Type B pancreatic cell (in vitro differentiated cells): ENCODE measurements around the gene PLPPR3. TPM values are rescaled to one million over a fixed set of nuclear protein-coding genes. Genes with fewer than 3 reads are reported as not detected.
"Not testable (repeated sequence)": the region's sequence is repeated elsewhere in the genome, so short reads cannot be mapped to it uniquely, and the experiment has no call there.

Experiments used
- DNase-seq: peaks from one replicate; pipeline ENCODE4 v3.0.0; 2021; ENCODE audit warnings: mixed read lengths; ENCODE audit not compliant: unreplicated experiment; ENCODE audit errors: extremely low spot score
- H3K27ac Mint-ChIP-seq: 2 replicates; pipeline ENCODE4 v1.8.0; 2021; ENCODE audit warnings: mild to moderate bottlenecking, mixed read lengths
- H3K27me3 Mint-ChIP-seq: 2 replicates; pipeline ENCODE4 v1.8.0; 2021; ENCODE audit warnings: mixed read lengths
- H3K36me3 Mint-ChIP-seq: 2 replicates; pipeline ENCODE4 v1.8.0; 2021; ENCODE audit warnings: mixed read lengths
- H3K4me1 Mint-ChIP-seq: one replicate; pipeline ENCODE4 v1.8.0; 2021; ENCODE audit warnings: mixed read lengths; ENCODE audit not compliant: unreplicated experiment
- H3K4me3 Mint-ChIP-seq: 2 replicates; pipeline ENCODE4 v1.8.0; 2021; ENCODE audit warnings: mild to moderate bottlenecking, mixed read lengths
- H3K9me3 Mint-ChIP-seq: 2 replicates; pipeline ENCODE4 v1.8.0; 2021; ENCODE audit warnings: mixed read lengths
- CTCF ChIP-seq: fragments of 200-600 bp; sonication (generic); conservative IDR thresholded peaks from 2 replicates; pipeline ENCODE4 v1.5.0; 2021; ENCODE audit warnings: antibody characterized with exemption, mild to moderate bottlenecking
- total RNA-seq: library from RNA; stranded (reverse); gene quantifications from 2 replicates; pipeline ENCODE4 v1.2.1, GENCODE V29; 2021; ENCODE audit warnings: low replicate concordance

Gene PLPPR3
- total RNA-seq, 1 donor from 2014 or later: 29.2 TPM

DNA sequence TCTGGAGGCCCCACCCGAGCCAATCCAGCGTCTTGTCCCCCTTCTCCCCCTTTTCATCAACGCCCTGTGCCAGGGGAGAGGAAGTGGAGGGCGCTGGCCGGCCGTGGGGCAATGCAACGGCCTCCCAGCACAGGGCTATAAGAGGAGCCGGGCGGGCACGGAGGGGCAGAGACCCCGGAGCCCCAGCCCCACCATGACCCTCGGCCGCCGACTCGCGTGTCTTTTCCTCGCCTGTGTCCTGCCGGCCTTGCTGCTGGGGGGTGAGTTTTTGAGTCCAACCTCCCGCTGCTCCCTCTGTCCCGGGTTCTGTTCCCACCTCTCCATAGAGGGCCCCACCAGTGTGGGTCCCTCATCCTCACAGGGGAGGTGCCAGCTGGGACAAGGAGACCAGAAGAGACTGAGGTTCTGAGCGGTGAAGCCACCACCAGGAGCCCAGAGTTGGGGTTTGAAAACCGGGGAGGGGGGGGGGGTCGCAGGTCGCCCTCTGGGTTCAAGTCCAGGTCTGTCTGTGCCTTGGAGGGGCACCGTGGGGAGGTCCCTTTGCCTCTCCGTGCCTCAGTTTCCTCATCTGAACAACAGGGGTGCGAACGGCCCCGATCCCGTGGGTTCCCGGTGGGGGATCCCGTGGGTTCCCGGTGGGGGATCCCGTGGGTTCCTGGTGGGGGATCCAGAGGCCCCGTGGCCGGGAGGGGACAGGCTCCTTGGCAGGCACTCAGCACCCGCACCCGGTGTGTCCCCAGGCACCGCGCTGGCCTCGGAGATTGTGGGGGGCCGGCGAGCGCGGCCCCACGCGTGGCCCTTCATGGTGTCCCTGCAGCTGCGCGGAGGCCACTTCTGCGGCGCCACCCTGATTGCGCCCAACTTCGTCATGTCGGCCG, 30.6 kb upstream of the PLPPR3 start, which contains the start of gene ELANE:
Gene ELANE (plus strand): TSS at position 168 of the 878 bp plus-strand sequence. CDS start 26 bp downstream, at position 194.
- H3K27ac Mint-ChIP-seq: no peak within 1 kb of the TSS

GRCh38 chr19:850979-851335, 29.2 kb upstream of the PLPPR3 start:
- H3K9me3 Mint-ChIP-seq: no peaks in the 10 kb centered on the region
- H3K27ac Mint-ChIP-seq: no peak overlapping the region
- H3K4me3 Mint-ChIP-seq: no peak overlapping the region
- DNase-seq: no peak
- no peaks in the 10 kb centered on the region for H3K36me3 Mint-ChIP-seq
- H3K4me1 Mint-ChIP-seq: no peaks in the 10 kb centered on the region
- H3K27me3 Mint-ChIP-seq: peaks cover 12% of the 10 kb centered on the region
- TF ChIP-seq CTCF: no peak

More for the DNA sequence above, 30.6 kb upstream of the PLPPR3 start, which contains the start of gene ELANE:
- H3K4me1 Mint-ChIP-seq: no peaks in the 10 kb centered on the region
- peaks cover 4% of the 10 kb centered on the region for H3K27me3 Mint-ChIP-seq
- H3K36me3 Mint-ChIP-seq: no peaks in the 10 kb centered on the region
- H3K9me3 Mint-ChIP-seq: no peaks in the 10 kb centered on the region
- DNase-seq: peak; percentile 68
- H3K4me3 Mint-ChIP-seq: no peak within 1 kb of the TSS
- no peak for TF ChIP-seq CTCF

GRCh38 chr19:850221-850978, 28.6 kb upstream of the PLPPR3 start:
- Mint-ChIP-seq H3K4me1 (peaks cover 3% of the 10 kb centered on the region), H3K27ac (no peak overlapping the region), H3K9me3 (no peaks in the 10 kb centered on the region), H3K27me3 (peaks cover 17% of the 10 kb centered on the region), H3K4me3 (no peak overlapping the region), H3K36me3 (no peaks in the 10 kb centered on the region)
- peak; percentile 70 for DNase-seq
- no peak for TF ChIP-seq CTCF

DNA sequence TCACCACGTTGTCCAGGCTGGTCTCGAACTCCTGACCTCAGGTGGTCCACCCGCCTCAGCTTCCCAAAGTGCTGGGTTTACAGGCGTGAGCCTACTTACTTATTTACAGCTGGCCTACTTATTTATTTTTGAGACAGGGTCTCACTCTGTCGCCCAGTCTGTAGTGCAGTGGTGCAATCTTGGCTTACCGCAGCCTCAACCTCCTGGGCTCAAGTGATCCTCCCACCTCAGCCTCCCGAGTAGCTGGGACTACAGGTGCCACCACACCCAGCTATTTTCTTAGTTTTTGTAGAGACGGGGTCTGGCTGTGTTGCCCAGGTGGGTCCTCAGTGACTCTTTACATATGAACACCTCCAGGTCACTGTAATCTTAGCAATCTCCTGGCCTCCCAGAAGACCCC, 27.4 kb upstream of the PLPPR3 start:
- not testable (repeated sequence) for H3K9me3 Mint-ChIP-seq, H3K27ac Mint-ChIP-seq, H3K4me1 Mint-ChIP-seq, DNase-seq, H3K4me3 Mint-ChIP-seq, H3K36me3 Mint-ChIP-seq
- H3K27me3 Mint-ChIP-seq: peaks cover 26% of the 10 kb centered on the region

DNA sequence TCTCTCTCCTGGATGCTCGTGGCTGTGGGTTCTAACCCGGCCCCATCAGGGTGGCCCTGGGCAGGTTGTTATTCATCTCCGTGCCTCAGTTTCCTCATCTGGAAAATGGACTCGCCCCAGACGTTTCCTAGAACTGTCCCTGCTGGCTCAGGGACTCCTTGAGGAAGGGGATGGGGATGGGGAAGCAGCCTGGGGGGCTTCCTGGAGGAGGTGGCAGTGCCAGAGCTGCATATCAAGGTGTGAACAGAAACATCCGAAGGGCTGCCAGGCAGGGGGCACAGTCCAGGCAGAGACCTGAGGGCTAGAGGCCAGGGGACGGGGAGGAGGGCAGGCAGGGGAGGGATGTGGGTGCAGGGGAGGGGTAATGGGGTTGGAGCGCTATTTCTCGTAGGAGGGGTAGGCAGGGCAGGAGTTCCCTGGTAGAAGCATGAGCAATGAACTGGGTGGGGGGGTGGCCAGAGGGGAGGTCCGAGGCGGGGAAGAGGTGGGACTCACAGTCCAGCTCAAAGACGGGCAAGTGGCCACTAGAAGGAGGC, 26.7 kb upstream of the PLPPR3 start:
- no peaks in the 10 kb centered on the region for H3K9me3 Mint-ChIP-seq
- H3K4me1 Mint-ChIP-seq: peaks cover 3% of the 10 kb centered on the region
- no peak for DNase-seq
- TF ChIP-seq CTCF: no peak
- no peak overlapping the region for H3K27ac Mint-ChIP-seq
- H3K4me3 Mint-ChIP-seq: no peak overlapping the region
- no peaks in the 10 kb centered on the region for H3K36me3 Mint-ChIP-seq
- peaks cover 27% of the 10 kb centered on the region for H3K27me3 Mint-ChIP-seq
